ENCODE measurements around the gene C4B.
"Not testable (repeated sequence)": the region's sequence is repeated elsewhere in the genome, so short reads cannot be mapped to it uniquely, and the experiment has no call there.

The C4B gene

GRCh38 chr6:32037598-32038524 is 23.3 kb downstream of the C4B start, which contains the start of gene CYP21A2:
TSS of gene CYP21A2 (plus strand) at chr6:32038415. CDS start at chr6:32038423, 8 bp downstream.
- not testable (repeated sequence) for DNase-seq

- not testable (repeated sequence) for DNase-seq
These were observed 24.3 kb downstream of the C4B start for GRCh38 chr6:32038878-32039277.

GRCh38 chr6:32039321-32040274 is 25.0 kb downstream of the C4B start:
- not testable (repeated sequence) for DNase-seq

- not testable (repeated sequence) for DNase-seq
These were observed 25.9 kb downstream of the C4B start for GRCh38 chr6:32040299-32041049.

GRCh38 chr6:32041050-32041321 is 26.4 kb downstream of the C4B start:
- not testable (repeated sequence) for DNase-seq

- DNase-seq: not testable (repeated sequence)
These were observed 26.8 kb downstream of the C4B start for GRCh38 chr6:32041385-32041784.

GRCh38 chr6:32042276-32042675 is 27.7 kb downstream of the C4B start:
- DNase-seq: not testable (repeated sequence)

GRCh38 chr6:32043589-32044380 is 29.2 kb downstream of the C4B start:
- DNase-seq: not testable (repeated sequence)

- DNase-seq: not testable (repeated sequence)
These were observed 30.3 kb downstream of the C4B start for GRCh38 chr6:32044916-32045315.

- no peak for DNase-seq
These were observed 31.3 kb downstream of the C4B start for GRCh38 chr6:32045811-32046449.

GRCh38 chr6:32046450-32047083 is 32.0 kb downstream of the C4B start:
- no peak for DNase-seq

GRCh38 chr6:32047084-32047478 is 32.5 kb downstream of the C4B start:
- DNase-seq: peak; percentile 20

- DNase-seq: no peak
These were observed 32.9 kb downstream of the C4B start for GRCh38 chr6:32047539-32047854.

GRCh38 chr6:32047855-32048766 is 33.5 kb downstream of the C4B start:
- DNase-seq: peak; percentile 28

GRCh38 chr6:32049149-32049548 is 34.6 kb downstream of the C4B start:
- not testable (repeated sequence) for DNase-seq

GRCh38 chr6:32049736-32050135 is 35.1 kb downstream of the C4B start:
- not testable (repeated sequence) for DNase-seq

- DNase-seq: no peak
These were observed 36.0 kb downstream of the C4B start for GRCh38 chr6:32050562-32050961.

- DNase-seq: not testable (repeated sequence)
These were observed 38.0 kb downstream of the C4B start for GRCh38 chr6:32052626-32053025.

- DNase-seq: not testable (repeated sequence)
These were observed 38.7 kb downstream of the C4B start for GRCh38 chr6:32053314-32053713.

GRCh38 chr6:32055756-32056155 is 41.2 kb downstream of the C4B start:
- DNase-seq: not testable (repeated sequence)
